GM18526 (cell line): ENCODE data around the gene CSMD2.

Experiments used
- POLR2A ChIP-seq: IDR thresholded peaks from 3 replicates; pipeline ENCODE4 v1.6.1; 2011; ENCODE audit not compliant: insufficient read length; ENCODE audit errors: extremely low read depth

Gene CSMD2

GRCh38 chr1:33810571-33810970, 354.5 kb downstream of the CSMD2 start:
- no peak for TF ChIP-seq POLR2A

DNA sequence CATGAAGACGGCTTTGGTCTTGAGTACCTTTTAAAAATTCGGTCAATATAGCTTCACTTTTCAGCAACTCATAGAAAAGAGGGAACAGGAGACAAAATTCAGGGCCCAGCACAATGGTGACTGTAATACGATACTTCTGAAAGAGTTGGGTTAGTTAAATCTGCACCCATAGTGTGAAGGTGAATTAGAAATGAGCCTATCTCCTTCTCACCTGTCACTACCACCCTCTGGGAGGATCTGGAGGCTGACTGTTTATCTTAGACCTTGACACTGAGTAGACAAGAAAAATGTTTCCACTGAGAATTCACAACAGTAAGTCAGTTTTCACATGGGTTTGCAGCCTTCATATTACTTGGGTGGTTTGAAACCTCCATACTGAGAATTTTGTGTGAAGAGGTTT, 359.0 kb downstream of the CSMD2 start:
- TF ChIP-seq POLR2A, result no peak

GRCh38 chr1:33802268-33802667, 362.8 kb downstream of the CSMD2 start:
- TF ChIP-seq POLR2A, result no peak

- TF ChIP-seq POLR2A, result no peak
Observed at GRCh38 chr1:33797849-33798248, 367.2 kb downstream of the CSMD2 start.

DNA sequence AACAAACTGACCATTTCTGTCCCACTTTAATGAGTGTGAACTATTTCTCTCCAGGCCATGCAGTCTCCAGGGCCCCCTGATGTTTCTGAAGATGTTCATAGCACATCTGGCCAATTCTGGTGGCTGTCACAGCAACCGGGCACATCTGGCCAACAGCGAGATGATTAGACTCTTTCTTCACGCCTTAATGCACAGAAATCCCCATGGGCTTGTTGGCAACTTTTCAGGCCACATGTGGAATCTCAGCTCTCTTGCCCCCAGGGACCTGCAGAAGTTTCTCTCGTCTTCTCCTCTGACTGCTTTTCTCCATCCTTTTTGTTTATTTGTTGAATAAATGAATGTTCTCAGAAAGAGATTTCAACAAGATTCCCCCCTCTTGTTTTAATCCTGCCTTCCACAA, 372.4 kb downstream of the CSMD2 start:
- TF ChIP-seq POLR2A, result no peak

- TF ChIP-seq POLR2A, result no peak
Observed at GRCh38 chr1:33792216-33792615, 372.8 kb downstream of the CSMD2 start.

- no peak for TF ChIP-seq POLR2A
Observed at GRCh38 chr1:33791251-33791650, 373.8 kb downstream of the CSMD2 start.

DNA sequence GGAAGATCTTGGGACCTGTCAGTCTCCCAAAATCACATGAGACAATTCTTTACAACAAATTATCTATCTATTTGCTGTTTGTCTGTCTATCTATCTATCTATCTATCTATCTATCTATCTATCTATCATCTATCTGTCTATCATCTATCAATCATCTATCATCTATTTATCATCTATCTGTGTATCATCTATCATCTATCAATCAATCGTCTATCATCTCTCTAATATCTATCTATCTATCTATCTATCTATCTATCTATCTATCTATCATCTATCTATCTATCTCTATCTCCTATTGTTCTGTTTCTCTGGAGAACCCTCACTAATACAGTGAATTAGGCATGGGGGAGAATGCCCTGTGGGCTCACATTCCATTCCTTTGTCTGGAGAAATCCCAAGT, 374.5 kb downstream of the CSMD2 start:
- TF ChIP-seq POLR2A, result no peak

DNA sequence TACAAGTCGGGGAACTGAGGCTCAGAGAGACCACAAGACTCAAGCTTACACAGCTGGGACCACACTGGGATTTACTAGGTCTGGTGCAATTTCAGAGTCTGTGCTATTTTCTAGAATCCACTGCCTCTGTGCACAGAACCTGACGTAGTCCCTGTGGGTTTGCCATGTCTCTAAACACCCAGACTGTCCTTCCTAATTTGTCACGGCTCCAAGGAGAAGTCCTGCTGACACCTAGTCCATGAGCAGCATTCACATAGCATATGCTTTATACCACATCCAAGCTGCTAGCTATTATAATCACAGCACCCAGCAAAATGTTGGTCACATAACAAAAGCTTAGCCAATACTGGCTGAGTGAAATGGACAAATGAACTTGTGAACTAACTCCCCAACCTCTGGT, 380.2 kb downstream of the CSMD2 start:
- TF ChIP-seq POLR2A, result no peak

DNA sequence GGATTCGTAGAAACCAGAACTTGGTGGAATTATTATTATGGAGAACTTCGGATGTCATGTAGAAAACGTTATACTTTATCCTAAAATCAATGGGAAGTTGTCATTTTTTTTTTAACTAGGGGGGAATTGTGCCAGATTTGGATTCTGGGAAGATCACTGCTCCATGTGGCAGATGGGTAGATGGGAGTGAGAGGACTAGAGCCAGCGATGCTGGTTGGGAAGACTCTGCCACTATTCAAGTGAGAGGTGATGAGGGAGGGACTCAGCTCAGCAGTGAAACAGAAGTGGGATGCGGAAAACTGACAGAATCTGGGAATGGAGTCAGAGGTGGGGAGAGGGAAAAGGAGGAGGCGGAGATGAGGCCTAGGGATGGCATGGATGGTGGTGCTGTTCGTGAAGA, 382.3 kb downstream of the CSMD2 start:
- no peak for TF ChIP-seq POLR2A

DNA sequence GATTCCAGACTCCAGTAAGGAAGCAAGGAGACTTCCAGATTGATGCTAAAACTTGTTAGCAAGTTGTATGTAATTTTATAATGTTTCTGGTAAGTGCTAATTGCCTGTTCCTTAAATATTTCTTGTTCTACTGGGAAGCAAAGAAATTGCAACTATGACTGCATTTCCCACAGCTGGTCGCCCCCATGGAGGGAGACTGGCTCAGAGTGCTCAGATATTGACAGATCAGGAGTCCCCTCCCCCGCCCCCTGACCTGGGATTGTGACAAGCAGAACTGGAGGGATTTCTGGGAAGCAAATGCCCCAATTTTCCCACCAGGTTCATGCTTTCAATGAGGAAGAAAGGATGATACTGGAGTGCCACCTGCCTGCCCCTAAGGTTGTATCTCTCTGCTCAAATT, 383.4 kb downstream of the CSMD2 start:
- no peak for TF ChIP-seq POLR2A

DNA sequence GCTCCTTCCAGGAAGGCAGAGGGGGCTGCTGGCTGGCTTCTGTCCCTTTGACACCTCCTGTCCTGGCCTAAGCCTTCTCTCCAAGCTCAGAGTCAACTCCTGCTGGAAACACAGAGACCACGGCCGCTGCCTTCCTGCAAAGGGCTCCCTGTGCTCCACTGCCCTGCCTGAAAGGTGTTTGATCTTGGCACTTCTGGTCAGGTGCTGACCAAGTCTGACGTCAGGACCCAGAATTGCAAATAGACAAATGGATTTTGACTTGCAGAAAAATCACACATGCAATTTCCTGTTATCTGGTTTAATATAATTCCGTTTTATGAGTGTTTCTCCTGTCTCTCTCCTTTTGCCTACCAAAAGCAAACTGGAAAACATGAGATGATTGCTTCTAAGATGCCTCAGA, 387.7 kb downstream of the CSMD2 start:
- TF ChIP-seq POLR2A, result no peak

GRCh38 chr1:33768821-33769220, 396.2 kb downstream of the CSMD2 start:
- no peak for TF ChIP-seq POLR2A

DNA sequence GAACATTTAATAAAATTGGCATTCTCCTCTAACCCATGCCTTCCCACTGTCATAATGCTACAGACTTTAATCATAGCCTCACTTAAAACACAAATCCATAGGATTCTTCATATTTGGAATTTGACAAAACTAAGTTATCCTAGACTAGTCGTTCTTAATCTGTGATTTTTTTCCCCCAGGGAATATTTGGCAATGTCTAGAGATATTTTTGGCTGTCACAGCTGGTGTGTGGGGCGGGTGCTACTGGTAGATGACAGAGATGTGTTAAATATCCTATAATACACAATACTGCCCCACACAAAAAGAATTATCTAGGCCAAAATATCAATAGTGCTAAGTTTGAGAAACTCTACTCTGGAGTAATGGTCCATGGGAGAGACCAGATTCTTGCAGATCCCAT, 396.9 kb downstream of the CSMD2 start:
- no peak for TF ChIP-seq POLR2A

DNA sequence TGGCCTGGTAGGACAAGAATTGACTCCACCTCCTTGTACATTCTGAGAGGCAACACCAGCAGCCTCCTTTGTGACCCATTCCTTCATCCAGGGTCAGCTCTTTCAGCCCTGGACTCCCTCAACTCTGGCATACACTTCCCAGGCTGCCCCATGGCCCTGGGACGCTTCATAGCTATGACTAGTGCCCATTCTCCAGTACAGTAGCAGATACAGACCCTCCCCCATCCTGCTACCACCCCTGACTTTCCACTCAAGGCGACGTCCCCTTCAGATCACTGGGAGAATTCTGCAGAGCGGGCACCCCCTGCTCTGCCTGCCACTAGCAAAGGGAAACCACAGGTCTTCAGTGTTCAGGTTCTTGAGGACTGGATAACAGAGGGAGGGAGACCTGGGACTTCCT, 400.9 kb downstream of the CSMD2 start:
- TF ChIP-seq POLR2A, result no peak

DNA sequence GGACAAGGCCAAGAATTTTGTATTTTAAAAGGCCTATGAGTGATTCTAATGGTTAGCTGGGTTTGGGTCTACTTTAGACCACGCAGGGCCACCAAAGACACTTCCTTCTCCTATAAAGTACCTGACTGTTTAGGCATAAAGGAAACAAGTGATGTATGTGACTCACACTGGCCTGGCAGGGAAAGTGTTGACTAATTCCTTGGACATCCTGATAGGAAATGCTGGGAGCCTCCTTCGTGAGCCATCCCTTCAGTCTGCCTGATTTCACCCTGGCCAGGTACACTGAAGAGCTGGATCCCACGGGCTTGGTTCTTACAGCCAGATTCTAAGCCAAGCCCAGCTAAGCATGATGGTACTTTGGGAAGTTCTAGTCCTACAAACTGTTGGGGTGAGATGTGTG, 401.6 kb downstream of the CSMD2 start:
- TF ChIP-seq POLR2A, result no peak

DNA sequence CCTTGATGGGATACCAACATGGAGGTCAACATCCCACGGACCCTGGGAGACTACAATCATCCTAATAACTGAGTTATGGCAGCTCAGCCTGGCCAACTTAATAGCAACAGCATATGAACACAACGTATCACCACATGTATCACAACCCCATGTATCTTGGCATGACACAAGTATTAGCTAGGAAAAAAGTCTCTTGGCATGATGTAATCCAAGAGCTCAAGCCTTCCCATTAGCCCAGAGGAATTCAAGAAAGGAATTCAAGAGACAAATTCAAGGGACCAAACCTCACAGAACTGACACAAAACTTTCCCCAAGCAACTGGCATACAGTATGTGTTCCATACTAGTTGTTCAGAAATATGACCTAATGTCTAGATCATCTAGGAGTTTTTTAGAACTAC, 402.1 kb downstream of the CSMD2 start:
- TF ChIP-seq POLR2A, result no peak
